Stimulated activated CD8-positive, alpha-beta memory T cell treated with anti-CD3 and anti-CD28 coated beads, Interleukin-2, amount 100 ng/mL, for 48 hours (primary cell): ENCODE measurements around the gene HDAC9.
A peak's percentile ranks its signal among the peaks of the same experiment; 100 is the strongest.

Source experiments
- DNase-seq, 2 donors: peaks; one replicate each; pipeline ENCODE4 v3.0.0-alpha.2; 2020; ENCODE audit warnings: low read depth in 2 of 2

The HDAC9 gene

GRCh38 chr7:18659746-18660145, 164.2 kb downstream of the HDAC9 start:
- DNase-seq: no peak

GRCh38 chr7:18663321-18663720, 167.8 kb downstream of the HDAC9 start:
- no peak for DNase-seq

DNA sequence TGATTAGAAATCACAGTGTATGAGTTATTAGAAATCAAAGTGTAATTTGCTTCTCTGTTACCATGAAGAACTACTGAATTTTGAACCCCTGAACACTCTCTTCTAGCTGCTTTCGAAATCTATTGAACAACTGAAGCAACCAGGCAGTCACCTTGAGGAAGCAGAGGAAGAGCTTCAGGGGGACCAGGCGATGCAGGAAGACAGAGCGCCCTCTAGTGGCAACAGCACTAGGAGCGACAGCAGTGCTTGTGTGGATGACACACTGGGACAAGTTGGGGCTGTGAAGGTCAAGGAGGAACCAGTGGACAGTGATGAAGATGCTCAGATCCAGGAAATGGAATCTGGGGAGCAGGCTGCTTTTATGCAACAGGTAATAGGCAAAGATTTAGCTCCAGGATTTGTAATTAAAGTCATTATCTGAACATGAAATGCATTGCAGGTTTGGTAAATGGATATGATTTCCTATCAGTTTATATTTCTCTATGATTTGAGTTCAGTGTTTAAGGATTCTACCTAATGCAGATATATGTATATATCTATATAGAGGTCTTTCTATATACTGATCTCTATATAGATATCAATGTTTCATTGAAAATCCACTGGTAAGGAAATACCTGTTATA, 170.7 kb downstream of the HDAC9 start:
- peak; percentile 48 to 53 for DNase-seq

- no peak for DNase-seq
Observed at GRCh38 chr7:18667466-18667865, 171.9 kb downstream of the HDAC9 start.

- DNase-seq: no peak
Observed at GRCh38 chr7:18671176-18671575, 175.6 kb downstream of the HDAC9 start.

DNA sequence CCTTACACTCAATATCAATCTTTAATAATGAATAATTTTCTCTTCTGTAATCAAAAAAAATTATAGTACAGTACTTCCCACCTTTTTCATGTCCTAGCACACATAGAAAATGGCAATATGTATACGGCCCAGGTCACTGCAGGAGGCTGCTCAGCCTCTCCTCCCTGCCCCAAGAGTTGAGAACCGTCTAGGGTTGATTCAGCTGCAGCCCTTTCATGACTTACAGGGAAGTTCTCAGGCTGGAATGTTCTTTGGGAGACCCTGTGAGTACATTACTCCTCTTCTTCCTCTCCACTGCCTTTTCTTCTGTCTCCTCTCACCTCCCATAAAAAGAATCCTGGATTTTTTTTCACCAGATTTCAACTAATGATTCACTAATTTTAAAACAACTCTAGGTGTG, 180.0 kb downstream of the HDAC9 start:
- no peak for DNase-seq

GRCh38 chr7:18679261-18679660, 183.7 kb downstream of the HDAC9 start:
- DNase-seq: no peak

DNA sequence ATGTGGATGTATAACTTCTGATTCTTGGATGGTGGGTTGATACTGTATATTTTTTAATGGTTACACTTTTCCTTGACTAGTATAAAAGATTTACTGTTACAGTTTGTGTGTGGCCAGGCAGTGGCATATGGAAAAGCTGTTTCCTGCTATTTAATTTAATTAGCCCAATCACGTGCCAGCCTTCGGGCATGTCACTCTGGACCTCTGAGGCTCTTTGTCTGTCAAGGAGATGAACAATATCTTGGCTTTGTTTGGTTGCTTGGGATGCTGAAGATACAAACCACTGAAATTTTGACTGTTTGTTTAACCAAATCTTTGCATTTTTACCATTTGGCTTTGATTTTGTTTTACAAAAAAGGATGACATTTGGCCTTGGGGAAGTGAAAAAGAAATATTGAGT, 185.0 kb downstream of the HDAC9 start:
- no peak for DNase-seq

DNA sequence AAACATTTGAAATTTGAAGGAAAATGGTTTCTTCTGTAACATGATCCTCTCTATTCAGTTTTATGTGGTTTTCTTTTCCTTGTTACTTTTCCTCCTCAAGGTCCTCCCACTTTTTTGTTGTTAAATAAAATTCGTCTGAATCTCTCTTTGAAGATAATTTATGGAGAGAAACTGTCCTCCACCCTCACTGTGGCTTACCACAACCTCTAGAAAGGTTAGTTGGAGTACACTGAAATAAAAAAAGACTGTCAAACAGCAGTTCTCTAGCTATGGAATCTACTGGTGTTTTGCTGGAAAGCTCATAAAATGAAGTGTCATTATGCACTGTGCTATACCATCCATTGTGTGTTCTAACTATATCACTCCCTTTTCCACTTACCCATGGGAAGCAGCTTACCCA, 189.4 kb downstream of the HDAC9 start:
- DNase-seq: no peak

DNA sequence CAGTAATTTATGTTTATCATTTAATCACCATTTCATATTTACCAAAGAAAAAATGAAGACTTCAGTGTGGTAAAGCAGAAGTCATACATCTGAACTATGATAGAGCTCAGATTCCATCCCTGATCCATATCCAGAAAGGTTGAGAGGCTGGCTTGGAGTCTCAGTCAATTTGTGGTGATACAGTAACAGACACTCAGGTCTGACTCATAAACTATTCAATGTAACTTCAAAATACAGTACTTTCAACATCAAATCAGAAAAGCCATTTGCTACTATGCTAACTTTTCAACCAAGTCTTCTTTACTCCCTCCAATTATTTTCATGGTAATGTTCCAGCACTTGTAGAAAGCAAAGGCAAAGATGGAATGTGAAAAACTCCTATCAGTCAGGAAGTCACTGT, 190.4 kb downstream of the HDAC9 start:
- DNase-seq: no peak

GRCh38 chr7:18689551-18689950, 194.0 kb downstream of the HDAC9 start:
- DNase-seq: no peak

DNA sequence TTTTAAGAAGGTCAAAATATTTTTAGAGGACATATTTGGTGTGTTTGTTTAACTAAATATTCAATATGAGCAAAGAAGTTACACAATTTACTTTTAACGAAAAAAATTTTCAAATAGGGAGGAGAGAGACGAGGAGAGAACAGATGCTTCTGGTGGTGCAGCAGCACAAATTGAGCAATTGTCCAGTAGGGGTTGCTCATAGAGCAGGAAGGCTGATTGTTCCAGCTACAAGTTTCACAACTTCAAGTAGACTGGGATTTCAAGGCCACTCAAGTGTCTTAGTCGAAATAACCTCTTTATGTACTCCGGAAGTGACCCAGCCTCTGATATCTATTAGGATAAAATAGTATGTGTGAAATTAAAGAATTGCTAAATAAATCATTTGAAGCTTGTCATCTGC, 197.9 kb downstream of the HDAC9 start:
- DNase-seq: no peak

GRCh38 chr7:18693816-18694215, 198.3 kb downstream of the HDAC9 start:
- no peak for DNase-seq

DNA sequence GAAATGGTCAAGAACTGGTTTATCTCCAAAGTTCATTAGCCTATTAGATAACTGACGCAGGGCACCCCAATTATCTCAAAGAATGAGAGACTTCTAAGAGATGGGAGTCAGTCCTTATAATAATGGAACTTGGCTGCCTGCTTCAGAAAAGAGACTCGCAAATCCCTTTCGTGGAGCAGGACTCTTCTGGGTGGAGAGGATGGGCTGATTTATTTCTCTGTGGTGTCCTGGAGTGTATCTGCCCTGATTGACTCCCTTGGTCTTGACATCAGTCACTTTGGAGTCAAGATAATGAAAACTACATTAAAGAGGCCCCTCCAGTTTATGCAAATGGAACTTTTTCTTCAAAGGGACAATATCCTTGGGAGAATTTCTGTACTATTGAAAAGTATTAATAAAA, 198.9 kb downstream of the HDAC9 start:
- DNase-seq: no peak

DNA sequence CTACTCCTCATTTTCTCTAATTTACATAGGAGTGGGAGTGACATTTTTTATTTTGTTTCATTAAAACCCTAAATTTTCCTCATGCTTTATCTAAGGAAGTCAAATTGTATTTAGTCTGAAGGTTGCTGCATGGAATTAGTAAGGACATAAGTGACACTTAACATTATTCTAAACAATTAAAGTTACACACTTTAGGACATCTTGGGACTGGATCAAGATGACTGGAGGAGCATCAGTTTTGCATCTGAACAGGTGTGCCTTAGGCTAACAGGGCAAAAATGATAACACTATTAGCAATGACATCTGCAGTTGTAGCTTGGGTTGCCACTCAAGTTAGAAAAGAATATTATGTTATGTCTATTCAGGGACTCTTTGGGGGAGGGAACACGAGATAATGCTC, 199.4 kb downstream of the HDAC9 start:
- no peak for DNase-seq

GRCh38 chr7:18698258-18698734, 202.7 kb downstream of the HDAC9 start:
- DNase-seq: no peak

- DNase-seq: no peak
Observed at GRCh38 chr7:18700147-18700546, 204.6 kb downstream of the HDAC9 start.

DNA sequence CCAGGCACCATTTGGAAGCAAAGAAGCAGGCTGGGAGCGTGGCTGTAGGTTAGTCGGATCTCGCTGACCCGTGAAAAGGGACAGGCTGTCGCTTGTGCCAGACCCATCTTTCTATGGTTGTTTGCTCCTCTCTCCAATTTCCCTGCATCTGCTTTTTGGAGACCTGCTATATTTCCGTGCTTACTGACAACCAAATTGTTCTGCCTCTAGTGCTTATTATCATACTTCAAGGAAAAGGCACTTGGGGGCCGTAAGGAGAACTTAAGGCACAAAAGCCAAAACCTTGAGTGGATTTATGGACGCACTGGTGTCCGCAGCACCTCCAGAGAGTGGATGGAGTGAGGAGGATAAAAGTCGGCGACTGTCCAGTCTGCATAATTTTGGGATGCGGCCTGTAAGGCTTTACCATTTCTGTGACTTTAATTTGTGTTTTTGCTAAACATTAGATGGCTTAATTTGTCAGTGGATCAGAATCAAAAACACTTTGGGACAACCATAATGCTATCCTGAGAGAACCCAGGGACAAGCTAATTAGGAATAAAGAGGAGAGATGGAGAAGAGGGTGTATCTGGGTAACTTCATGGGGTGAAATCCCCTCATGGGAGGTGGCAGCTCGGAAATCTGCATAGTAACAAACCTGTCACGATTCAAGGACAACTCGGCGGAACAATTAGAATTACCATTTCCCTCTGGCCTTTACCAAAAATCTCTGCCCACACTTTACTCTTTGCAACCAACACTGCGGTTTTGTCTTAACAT, 206.7 kb downstream of the HDAC9 start:
- no peak for DNase-seq

- DNase-seq: no peak
Observed at GRCh38 chr7:18703685-18704084, 208.1 kb downstream of the HDAC9 start.

GRCh38 chr7:18706670-18707069, 211.1 kb downstream of the HDAC9 start:
- DNase-seq: no peak

- DNase-seq: no peak
Observed at GRCh38 chr7:18708204-18708603, 212.7 kb downstream of the HDAC9 start.

DNA sequence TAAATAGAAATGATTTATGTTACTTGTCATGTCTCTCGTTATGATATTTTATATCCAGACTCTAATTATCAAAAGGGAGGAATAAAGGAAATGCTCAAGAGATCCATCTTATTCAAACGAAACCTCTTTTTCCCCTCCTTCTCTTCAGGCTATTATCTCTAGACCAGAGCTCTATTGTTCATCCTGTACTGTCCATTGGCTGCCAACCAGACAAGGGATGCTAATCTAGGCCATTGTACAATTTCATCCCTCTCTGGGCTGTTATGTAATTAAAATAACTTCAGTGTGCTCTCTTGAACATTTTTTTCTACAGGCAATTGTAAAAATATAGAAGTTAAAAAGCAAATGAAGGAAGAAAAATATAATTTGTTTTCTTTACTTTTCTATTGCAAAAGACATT, 220.4 kb downstream of the HDAC9 start:
- no peak for DNase-seq

DNA sequence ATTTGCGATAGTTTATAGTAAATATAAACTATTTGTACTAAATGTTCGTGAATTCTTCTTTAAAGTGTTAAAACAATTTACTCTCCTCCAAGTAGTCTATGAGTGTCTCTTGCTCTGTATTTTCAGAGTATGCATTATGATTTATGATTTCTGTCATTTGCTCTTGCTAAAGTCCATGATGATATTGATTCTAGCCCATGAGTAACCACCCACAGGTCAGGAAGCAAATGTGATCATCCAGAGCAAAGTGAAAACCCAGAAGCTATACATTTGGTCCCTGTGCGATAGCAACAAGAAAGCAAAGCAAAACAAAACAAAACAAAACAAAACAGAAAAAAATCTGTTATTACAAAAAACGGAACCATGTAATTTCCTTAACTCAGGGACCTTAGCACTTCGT, 225.9 kb downstream of the HDAC9 start:
- DNase-seq: no peak

GRCh38 chr7:18724318-18724717, 228.8 kb downstream of the HDAC9 start:
- DNase-seq: no peak
